T-cell (primary cell): ENCODE results near the gene P4HA1. TPM values are rescaled to one million over a fixed set of nuclear protein-coding genes. Genes with fewer than 3 reads are reported as not detected.

Experiments used
- ATAC-seq, 4 experiments: fragments of 200-7000 bp in 3 of 4; fragments of 150-1000 bp in 1 of 4; cut with Tn5 transposase; replicated peaks in 1 of 4; 1 replicate in 3 of 4; 2 replicates in 1 of 4; pipeline ENCODE4 v1.10.0; 2021; ENCODE audit warnings: moderate library complexity in 3 of 4, mild to moderate bottlenecking in 2 of 4, moderate number of reproducible peaks in 1 of 4
- CTCF ChIA-PET, 2 donors: fragments of 300-600 bp; sonication (Branson Sonifier 250); formaldehyde crosslinking; loops; one replicate each; lab custom pipeline; 2022; ENCODE audit warnings: antibody characterized with exemption in 2 of 2; lab: Charles Lee
- POLR2A ChIA-PET, 2 donors: fragments of 300-600 bp; sonication (Branson Sonifier 250); formaldehyde crosslinking; loops; one replicate each; lab custom pipeline; 2022; ENCODE audit warnings: antibody characterized with exemption in 2 of 2; lab: Charles Lee
- DNase-seq, 35 experiments: peaks; one replicate each; pipeline versions ENCODE4 v3.0.0 to v3.0.0-alpha.2; 2013 to 2023
- H3K27ac ChIP-seq: one replicate; pipeline ENCODE4 v1.5.1; 2013; ENCODE audit warnings: low read length
- H3K27me3 ChIP-seq, 2 experiments: replicated peaks in 1 of 2; 1 replicate in 1 of 2; 2 replicates in 1 of 2; pipeline versions ENCODE4 v1.6.1 to v1.7.0; 2013; ENCODE audit warnings: low read length in 1 of 2, mixed read lengths in 1 of 2; ENCODE audit not compliant: control insufficient read depth in 2 of 2, insufficient read depth in 2 of 2; ENCODE audit errors: extremely low read depth in 1 of 2
- H3K36me3 ChIP-seq, 2 donors: 1 replicate in 1 of 2; 2 replicates in 1 of 2; pipeline versions ENCODE4 v1.6.1 to v1.7.0; 2013; ENCODE audit warnings: low read length in 1 of 2; ENCODE audit not compliant: control insufficient read depth in 2 of 2, insufficient read depth in 1 of 2; ENCODE audit errors: extremely low read depth in 1 of 2
- H3K4me1 ChIP-seq, 2 experiments: 1 replicate in 1 of 2; 2 replicates in 1 of 2; pipeline versions ENCODE4 v1.6.1 to v1.7.0; 2013; ENCODE audit warnings: low read length in 2 of 2, mixed read lengths in 1 of 2; ENCODE audit not compliant: insufficient read depth in 2 of 2, control insufficient read depth in 1 of 2; ENCODE audit errors: extremely low read depth in 1 of 2
- H3K4me3 ChIP-seq, 2 donors: 1 replicate in 1 of 2; 2 replicates in 1 of 2; pipeline versions ENCODE4 v1.5.1 to v1.7.0; 2013; ENCODE audit warnings: mild to moderate bottlenecking in 2 of 2, low read length in 1 of 2, moderate library complexity in 1 of 2; ENCODE audit not compliant: control insufficient read depth in 1 of 2; ENCODE audit errors: extremely low read depth in 1 of 2
- H3K9me3 ChIP-seq: 2 replicates; pipeline ENCODE4 v1.7.0; 2013
- H3K27ac Mint-ChIP-seq, 2 donors: one replicate each; pipeline ENCODE4 v1.8.0; 2020 to 2021; ENCODE audit warnings: mild to moderate bottlenecking in 2 of 2, mixed read lengths in 2 of 2
- H3K27me3 Mint-ChIP-seq, 2 donors: one replicate each; pipeline ENCODE4 v1.8.0; 2021 to 2022; ENCODE audit warnings: mixed read lengths in 2 of 2
- H3K36me3 Mint-ChIP-seq: one replicate; pipeline ENCODE4 v1.8.0; 2021; ENCODE audit warnings: mixed read lengths
- H3K4me1 Mint-ChIP-seq, 3 donors: one replicate each; pipeline ENCODE4 v1.8.0; 2020 to 2022; ENCODE audit warnings: mixed read lengths in 3 of 3, mild to moderate bottlenecking in 1 of 3
- H3K4me3 Mint-ChIP-seq, 3 donors: one replicate each; pipeline ENCODE4 v1.8.0; 2020 to 2022; ENCODE audit warnings: mild to moderate bottlenecking in 3 of 3, mixed read lengths in 3 of 3, moderate library complexity in 3 of 3
- H3K9me3 Mint-ChIP-seq, 3 donors: one replicate each; pipeline ENCODE4 v1.8.0; 2020 to 2022; ENCODE audit warnings: mixed read lengths in 3 of 3
- WGBS: methylation state at CpG from one replicate; pipeline ENCODE4 v1.1.5; 2013; ENCODE audit warnings: missing lambda C conversion rate; ENCODE audit not compliant: insufficient coverage; 5-methylcytosine and 5-hydroxymethylcytosine counted together
- total RNA-seq, 35 experiments: library from RNA in 6 of 35; stranded (reverse) in 6 of 35; fragments of 120-200 nt in 1 of 35; gene quantifications; one replicate each; pipeline versions ENCODE4 v1.2.1 to v1.2.4 and lab custom pipeline; 2013 to 2026

The P4HA1 gene
- total RNA-seq, 5 donors from 2014 or later (not counting 1 experiment from before 2014, with no cell fraction given): 11.3 to 15.4 (median 13.0) TPM

- peaks cover 21 to 27% (median 25%) of the 10 kb centered on the region in 3 donors for H3K4me1 Mint-ChIP-seq
- no peaks in the 10 kb centered on the region for H3K9me3 Mint-ChIP-seq
- H3K27me3 Mint-ChIP-seq: no peaks in the 10 kb centered on the region
- no peak overlapping the region for H3K27ac Mint-ChIP-seq
- H3K4me3 ChIP-seq: no peak overlapping the region
- ChIA-PET CTCF (interaction anchor here in 1 of 2 donors (0.6 to 0.7 kb wide), 2 partner anchors 56 to 73 kb away, joined by 3 to 5 read pairs; no protein-coding TSS in a partner anchor), POLR2A (interaction anchor here in 1 of 2 donors (0.6 kb wide), 1 partner anchor 21 kb away, joined by 3 read pairs; no protein-coding TSS in a partner anchor)
- no peaks in the 10 kb centered on the region for H3K27me3 ChIP-seq
- peaks cover 2 to 21% of the 10 kb centered on the region in 2 experiments for H3K4me1 ChIP-seq
- no peak overlapping the region for H3K4me3 Mint-ChIP-seq
- no peak overlapping the region for H3K27ac ChIP-seq
- no peaks in the 10 kb centered on the region for H3K36me3 ChIP-seq
- 100% methylated on average over 1 of the region's 1 CpG for WGBS
- H3K9me3 ChIP-seq: no peaks in the 10 kb centered on the region
- H3K36me3 Mint-ChIP-seq: peaks cover 3% of the 10 kb centered on the region
- DNase-seq (no peak), ATAC-seq (no peak)
Measured at GRCh38 chr10:73099141-73099540, 2.5 kb upstream of the P4HA1 start.

- peak overlapping the region in 1 of 2 donors; percentile 96 for H3K4me3 ChIP-seq
- ChIA-PET POLR2A (interaction anchor here (0.6 to 3.0 kb wide), 12 partner anchors 13 to 1585 kb away, joined by 3 to 13 read pairs (median 4); partner anchors contain the start of genes ANXA7 (in 1 of the 2), DNAJC9 (in 1 of the 2), ECD (in 1 of the 2) and FAM149B1 (in 1 of the 2)), CTCF (interaction anchor here (0.6 to 4.1 kb wide), 16 partner anchors 10 to 837 kb away, joined by 3 to 48 read pairs (median 5); partner anchors contain the start of genes ECD (in 1 of the 2), FAM149B1 (in 1 of the 2) and NUDT13 (in 1 of the 2))
- peak overlapping the region; percentile 88 to 93 for H3K27ac Mint-ChIP-seq
- no peak for DNase-seq
- no peaks in the 10 kb centered on the region for H3K9me3 ChIP-seq
- no peaks in the 10 kb centered on the region for H3K9me3 Mint-ChIP-seq
- no peaks in the 10 kb centered on the region for H3K27me3 ChIP-seq
- H3K4me1 ChIP-seq: peaks cover 2 to 24% of the 10 kb centered on the region in 2 experiments
- H3K36me3 Mint-ChIP-seq: peaks cover 3% of the 10 kb centered on the region
- H3K27me3 Mint-ChIP-seq: no peaks in the 10 kb centered on the region
- peak overlapping the region; percentile 97 for H3K27ac ChIP-seq
- ATAC-seq: peak in 1 of 4 experiments; percentile 1
- no peaks in the 10 kb centered on the region for H3K36me3 ChIP-seq
- H3K4me3 Mint-ChIP-seq: peak overlapping the region; percentile 90 to 95 (median 95)
- 0% methylated on average over 1 of the region's 4 CpGs for WGBS
- peaks cover 26 to 36% (median 27%) of the 10 kb centered on the region in 3 donors for H3K4me1 Mint-ChIP-seq
Measured at GRCh38 chr10:73097305-73097670, 622 bp upstream of the P4HA1 start.

GRCh38 chr10:73096041-73096448 is 621 bp downstream of the P4HA1 start:
- peak overlapping the region; percentile 97 for H3K27ac ChIP-seq

GRCh38 chr10:73095481-73096021 is 1.1 kb downstream of the P4HA1 start:
- ATAC-seq (no peak), DNase-seq (peak in 20 of 35 experiments; percentile 7 to 69 (median 12))
- Histone ChIP-seq H3K27ac (peak overlapping the region; percentile 97), H3K27me3 (no peaks in the 10 kb centered on the region), H3K4me1 (peaks cover 2 to 24% of the 10 kb centered on the region in 2 experiments), H3K36me3 (no peaks in the 10 kb centered on the region), H3K9me3 (no peaks in the 10 kb centered on the region), H3K4me3 (peak overlapping the region; percentile 86 to 96)
- POLR2A ChIA-PET: interaction anchor here (0.5 to 3.0 kb wide), 27 partner anchors 15 to 1509 kb away, joined by 3 to 29 read pairs (median 5); partner anchors contain the start of genes DNAJC9 (in 1 of the 2), ECD (in 1 of the 2), FAM149B1 (in 1 of the 2) and MCU (in 1 of the 2)
- 0% methylated on average over 1 of the region's 14 CpGs for WGBS
- Mint-ChIP-seq H3K27me3 (no peaks in the 10 kb centered on the region), H3K4me1 (peaks cover 27 to 43% (median 33%) of the 10 kb centered on the region in 3 donors), H3K27ac (peak overlapping the region; percentile 88 to 93), H3K4me3 (peak overlapping the region; percentile 90 to 95 (median 95)), H3K9me3 (no peaks in the 10 kb centered on the region), H3K36me3 (peaks cover 6% of the 10 kb centered on the region)
- CTCF ChIA-PET: interaction anchor here (0.6 to 4.1 kb wide), 22 partner anchors 8 to 1777 kb away, joined by 3 to 48 read pairs (median 4); partner anchors contain the start of genes NUDT13 (in 2 of the 2), CFAP70 (in 1 of the 2), ECD (in 1 of the 2) and FAM149B1 (in 1 of the 2)

More at GRCh38 chr10:73096041-73096448, 621 bp downstream of the P4HA1 start:
- H3K36me3 Mint-ChIP-seq: peaks cover 6% of the 10 kb centered on the region
- ATAC-seq: peak; percentile 47 to 57 (median 52)
- peaks cover 27 to 43% (median 33%) of the 10 kb centered on the region in 3 donors for H3K4me1 Mint-ChIP-seq
- Histone ChIP-seq H3K4me3 (peak overlapping the region; percentile 86 to 96), H3K4me1 (peaks cover 2 to 24% of the 10 kb centered on the region in 2 experiments), H3K36me3 (no peaks in the 10 kb centered on the region), H3K9me3 (no peaks in the 10 kb centered on the region), H3K27me3 (no peaks in the 10 kb centered on the region)
- peak overlapping the region; percentile 88 to 93 for H3K27ac Mint-ChIP-seq
- no peaks in the 10 kb centered on the region for H3K27me3 Mint-ChIP-seq
- POLR2A ChIA-PET: interaction anchor here (0.5 to 3.0 kb wide), 17 partner anchors 9 to 881 kb away, joined by 3 to 29 read pairs (median 5); partner anchors contain the start of genes DNAJC9 (in 1 of the 2), ECD (in 1 of the 2), FAM149B1 (in 1 of the 2) and MRPS16 (in 1 of the 2)
- under 1% methylated on average over 29 of the region's 29 CpGs for WGBS
- H3K9me3 Mint-ChIP-seq: no peaks in the 10 kb centered on the region
- DNase-seq: peak; percentile 32 to 85 (median 62)
- CTCF ChIA-PET: interaction anchor here (0.6 to 4.1 kb wide), 19 partner anchors 8 to 1777 kb away, joined by 3 to 48 read pairs (median 5); partner anchors contain the start of genes NUDT13 (in 2 of the 2), CFAP70 (in 1 of the 2), ECD (in 1 of the 2) and FAM149B1 (in 1 of the 2)
- peak overlapping the region; percentile 90 to 95 (median 95) for H3K4me3 Mint-ChIP-seq

- DNase-seq (no peak), ATAC-seq (no peak)
- Histone ChIP-seq H3K36me3 (peaks cover 0 to under 1% of the 10 kb centered on the region in 2 donors), H3K4me1 (peaks cover 2 to 24% of the 10 kb centered on the region in 2 experiments), H3K27ac (peak overlapping the region; percentile 97), H3K27me3 (no peaks in the 10 kb centered on the region), H3K9me3 (no peaks in the 10 kb centered on the region), H3K4me3 (peak overlapping the region; percentile 86 to 96)
- peak overlapping the region; percentile 90 to 95 (median 95) for H3K4me3 Mint-ChIP-seq
- peaks cover 27 to 43% (median 33%) of the 10 kb centered on the region in 3 donors for H3K4me1 Mint-ChIP-seq
- ChIA-PET CTCF (interaction anchor here (0.5 to 4.1 kb wide), 16 partner anchors 11 to 750 kb away, joined by 3 to 48 read pairs (median 4); partner anchors contain the start of genes NUDT13 (in 2 of the 2) and CFAP70 (in 1 of the 2)), POLR2A (interaction anchor here (0.5 to 3.0 kb wide), 23 partner anchors 15 to 1508 kb away, joined by 3 to 29 read pairs (median 5); partner anchors contain the start of genes DNAJC9 (in 1 of the 2), ECD (in 1 of the 2), FAM149B1 (in 1 of the 2) and MCU (in 1 of the 2))
- no CpG with 5 or more reads among the region's 5 CpGs for WGBS
- H3K27ac Mint-ChIP-seq: peak overlapping the region; percentile 88 to 93
- peaks cover 6% of the 10 kb centered on the region for H3K36me3 Mint-ChIP-seq
- no peaks in the 10 kb centered on the region for H3K27me3 Mint-ChIP-seq
- H3K9me3 Mint-ChIP-seq: no peaks in the 10 kb centered on the region
Measured at GRCh38 chr10:73094986-73095480, 1.6 kb downstream of the P4HA1 start.
